Dermis lymphatic vessel endothelial cell (primary cell): ENCODE measurements around the gene RAP1B. TPM values are rescaled to one million over a fixed set of nuclear protein-coding genes. Genes with fewer than 3 reads are reported as not detected.

Experiments used
- total RNA-seq: library from RNA; depleted of rRNA; stranded (reverse); fragments of >200 nt; gene quantifications from 2 replicates; pipeline ENCODE4 v1.2.1, GENCODE V29; 2014

The RAP1B gene
- total RNA-seq, result 204 and 235 TPM in 2 replicates

DNA sequence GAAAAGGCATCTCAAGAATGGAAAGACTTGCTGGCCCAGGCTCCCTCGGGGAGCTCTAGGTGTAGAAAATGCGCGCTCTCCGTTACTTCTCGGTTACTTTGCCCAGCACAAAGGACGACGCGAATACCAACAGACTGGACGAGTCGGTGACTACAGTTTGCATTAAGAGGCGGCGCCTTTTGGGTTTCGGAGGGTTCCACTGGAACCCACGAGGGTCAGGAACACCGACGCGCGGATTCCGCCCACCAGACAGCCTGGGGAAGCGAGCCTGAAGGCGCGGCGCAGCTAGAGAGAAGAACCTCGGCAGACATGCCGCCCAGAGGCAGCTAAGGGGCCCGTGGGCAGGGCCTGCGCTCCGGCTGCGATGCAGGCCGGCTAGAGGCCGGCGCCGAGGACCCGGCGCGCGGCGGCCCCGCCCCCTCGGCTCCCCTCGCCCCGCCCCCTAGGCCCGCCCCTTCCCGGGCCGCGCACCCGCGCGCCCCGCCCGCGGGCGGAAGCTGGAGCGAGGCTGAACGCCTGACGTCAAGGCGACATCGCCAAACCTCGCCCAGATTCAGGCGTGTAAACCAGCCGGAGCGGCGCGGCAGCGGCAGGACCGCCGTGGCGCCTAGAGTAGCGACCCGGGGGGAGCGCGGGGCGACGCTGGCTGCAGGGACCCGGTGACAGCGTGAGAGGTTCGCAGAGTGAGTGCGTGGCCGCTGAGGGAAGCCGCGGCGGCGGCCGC lies at the start of gene RAP1B:
Gene RAP1B, plus strand, starts transcription at position 530 of the 724 bp plus-strand sequence. CDS start 37,826 bp downstream, outside the sequence.

DNA sequence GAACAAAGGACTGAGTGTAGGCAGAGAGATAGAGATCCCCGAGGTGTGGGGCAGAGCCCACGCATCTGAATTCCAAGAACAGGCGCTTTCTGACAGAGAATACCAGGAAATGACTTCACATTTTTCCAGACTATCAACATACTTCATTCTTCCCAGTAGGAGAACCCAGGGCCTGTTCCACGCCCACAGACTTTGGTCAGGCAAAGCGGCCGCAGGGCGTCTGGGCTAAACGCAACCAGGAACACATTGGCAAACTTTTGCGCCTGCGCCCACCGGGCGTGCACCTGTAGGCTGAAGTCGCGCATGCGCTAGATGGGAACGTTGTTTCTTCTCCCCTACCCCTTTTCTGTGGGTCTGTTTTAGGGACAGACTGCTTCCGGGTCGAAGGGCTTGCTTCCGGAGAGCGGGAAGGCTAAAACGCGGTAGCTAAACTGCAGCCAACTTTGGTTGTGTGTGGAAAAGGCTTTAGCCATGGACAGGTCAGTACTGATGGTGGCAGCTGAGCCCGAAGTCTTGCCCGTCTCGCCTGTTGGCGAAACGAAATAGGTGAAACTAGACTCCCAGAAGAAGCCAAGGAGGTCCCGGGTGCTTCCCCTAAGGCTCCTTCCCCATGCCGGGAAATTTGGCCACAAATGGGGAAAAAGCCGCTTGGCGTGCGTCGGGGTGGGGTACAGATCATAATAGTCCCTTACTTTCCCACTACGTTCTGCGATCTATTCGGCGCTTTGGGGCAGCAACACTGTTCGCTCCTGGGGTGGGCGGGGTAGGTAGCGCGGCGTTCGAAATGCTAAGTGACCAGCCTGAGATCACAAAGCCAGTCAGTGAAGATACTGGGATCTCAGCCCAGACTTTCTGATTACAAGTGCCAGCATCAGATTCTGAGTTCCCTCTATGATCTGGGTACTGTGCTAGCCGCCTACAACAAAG lies 76.2 kb downstream of the RAP1B start, which contains the start of gene NUP107:
Gene NUP107, plus strand, starts transcription at position 384 of the 927 bp plus-strand sequence. Its CDS starts 88 bp downstream, at position 472.

Other genes with a start within 250 kb of the RAP1B start
- gene NUP107, start 76.1 kb downstream of the RAP1B start, total RNA-seq, result 26.0 and 47.3 TPM in 2 replicates
- 3.8 and 4.8 TPM in 2 replicates for gene SLC35E3, start 135.3 kb downstream of the RAP1B start, total RNA-seq
- gene MDM2, start 197.3 kb downstream of the RAP1B start, total RNA-seq, result 95.8 and 184 TPM in 2 replicates